NT2/D1 (cell line): ENCODE measurements around the gene COL5A2.

ENCODE experiments used
- DNase-seq: peaks from one replicate; pipeline ENCODE4 v3.0.0-alpha.2; 2011; ENCODE audit warnings: low read depth, low spot score
- H3K27me3 ChIP-seq: 2 replicates; pipeline ENCODE4 v1.6.0; 2011; ENCODE audit warnings: mild to moderate bottlenecking; ENCODE audit not compliant: insufficient read length, insufficient read depth
- H3K36me3 ChIP-seq: 2 replicates; pipeline ENCODE4 v1.6.1; 2011; ENCODE audit warnings: mild to moderate bottlenecking, low read length, mixed read lengths; ENCODE audit not compliant: insufficient read depth, insufficient read length
- H3K4me1 ChIP-seq: 2 replicates; pipeline ENCODE4 v1.5.1; 2011; ENCODE audit not compliant: insufficient read depth, insufficient read length
- H3K4me3 ChIP-seq: 2 replicates; pipeline ENCODE4 v1.5.1; 2011; ENCODE audit warnings: low read depth; ENCODE audit not compliant: insufficient read length
- H3K9ac ChIP-seq: 2 replicates; pipeline ENCODE4 v1.6.0; 2011; ENCODE audit warnings: low read depth; ENCODE audit not compliant: insufficient read length
- H3K9me3 ChIP-seq: 2 replicates; pipeline ENCODE4 v1.5.1; 2011; ENCODE audit warnings: mild to moderate bottlenecking, low read length; ENCODE audit not compliant: insufficient read depth
- SUZ12 ChIP-seq: IDR thresholded peaks from 2 replicates; pipeline ENCODE4 v1.6.1; 2011; ENCODE audit not compliant: insufficient read length, insufficient read depth; ENCODE audit errors: extremely low read depth
- YY1 ChIP-seq: IDR thresholded peaks from 2 replicates; pipeline ENCODE4 v1.6.1; 2011; ENCODE audit not compliant: insufficient read length, insufficient read depth
- ZNF274 ChIP-seq: IDR thresholded peaks from 2 replicates; pipeline ENCODE4 v1.6.1; 2011; ENCODE audit warnings: mild to moderate bottlenecking, low read depth, low read length

Gene COL5A2

DNA sequence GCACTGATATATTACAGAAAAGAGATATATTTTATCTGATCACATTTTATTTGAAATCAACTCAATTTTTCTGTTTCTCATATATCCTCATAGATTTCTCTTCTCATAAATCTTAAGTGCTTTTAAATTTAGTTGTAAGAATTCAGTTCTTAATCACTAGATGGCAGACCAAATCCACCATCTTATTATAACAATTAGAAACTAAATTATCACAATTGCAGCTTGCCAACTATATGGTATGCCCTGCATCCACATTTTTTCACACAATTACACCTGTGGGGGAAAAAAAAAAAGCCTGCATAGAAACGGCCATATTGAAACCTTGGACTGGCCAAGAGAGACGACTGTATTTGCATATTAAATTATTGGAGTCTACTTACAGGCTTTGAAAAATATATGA, 64.4 kb downstream of the COL5A2 start:
- Histone ChIP-seq H3K27me3 (no peaks in the 10 kb centered on the region), H3K9ac (no peak overlapping the region), H3K4me1 (no peaks in the 10 kb centered on the region), H3K9me3 (no peaks in the 10 kb centered on the region), H3K36me3 (peaks cover under 1% of the 10 kb centered on the region), H3K4me3 (no peak overlapping the region)
- TF ChIP-seq ZNF274 = no peak
- TF ChIP-seq YY1 = no peak
- TF ChIP-seq SUZ12 = no peak
- no peak for DNase-seq

- no peak for DNase-seq
- Histone ChIP-seq H3K4me1 (no peaks in the 10 kb centered on the region), H3K27me3 (no peaks in the 10 kb centered on the region), H3K9ac (no peak overlapping the region), H3K36me3 (peaks cover 2% of the 10 kb centered on the region), H3K4me3 (no peak overlapping the region), H3K9me3 (no peaks in the 10 kb centered on the region)
- no peak for TF ChIP-seq ZNF274
- no peak for TF ChIP-seq YY1
- TF ChIP-seq SUZ12 = no peak
Observed at GRCh38 chr2:189113963-189114362, 65.6 kb downstream of the COL5A2 start.

DNA sequence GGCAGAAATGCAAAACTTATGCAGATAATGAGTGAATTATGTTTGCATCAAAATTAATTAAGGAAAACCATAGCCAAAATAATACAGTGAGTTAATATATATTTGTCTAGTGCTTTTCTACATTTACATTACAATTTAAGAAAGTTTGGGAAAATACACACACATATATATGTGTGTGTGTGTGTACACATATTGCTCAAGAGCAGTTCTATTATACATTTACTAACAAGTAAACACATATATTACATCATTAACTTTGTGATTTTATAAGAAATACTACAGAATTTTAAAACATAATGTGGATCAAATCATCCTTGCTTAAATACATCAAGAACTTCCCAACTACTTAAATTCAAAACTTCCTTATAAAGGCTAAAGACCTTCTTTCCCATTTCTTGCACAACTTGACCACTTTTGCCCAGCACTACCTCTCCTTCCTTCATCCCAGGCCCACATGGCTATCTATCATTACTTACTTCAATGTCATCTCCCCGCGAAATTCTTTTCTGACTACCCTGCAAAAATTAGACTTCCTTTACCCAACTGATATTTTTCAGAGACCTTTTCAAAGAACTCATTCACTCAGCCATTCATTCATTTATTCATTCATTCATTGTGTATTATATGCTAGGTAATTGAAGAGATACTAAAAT, 68.4 kb downstream of the COL5A2 start:
- Histone ChIP-seq H3K36me3 (peaks cover 2% of the 10 kb centered on the region), H3K9ac (no peak overlapping the region), H3K4me1 (no peaks in the 10 kb centered on the region), H3K9me3 (no peaks in the 10 kb centered on the region), H3K27me3 (no peaks in the 10 kb centered on the region), H3K4me3 (no peak overlapping the region)
- DNase-seq = no peak
- TF ChIP-seq YY1 = no peak
- TF ChIP-seq SUZ12 = no peak
- TF ChIP-seq ZNF274 = no peak

DNA sequence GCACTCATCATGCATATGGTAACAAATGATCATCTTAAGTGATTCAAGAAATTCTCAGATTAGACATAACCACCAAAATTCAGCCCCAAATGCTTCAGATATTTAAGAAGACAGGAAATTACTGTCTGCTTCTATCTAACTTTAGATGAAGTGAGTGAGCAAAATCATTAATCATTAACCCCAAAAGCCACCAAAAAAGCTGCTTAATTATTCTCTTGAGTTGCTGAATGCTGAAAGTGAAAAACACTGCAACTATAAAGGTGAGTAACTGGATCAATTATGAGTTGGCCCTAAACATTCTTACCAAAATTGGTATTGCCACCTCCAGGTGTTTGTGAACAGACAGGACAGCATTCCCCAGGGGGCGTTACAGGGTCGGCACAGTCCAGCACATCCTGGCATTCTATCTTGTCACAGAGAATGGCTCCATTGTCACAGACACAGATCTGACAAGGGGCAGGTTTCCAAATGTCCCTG, 69.6 kb downstream of the COL5A2 start:
- DNase-seq = no peak
- Histone ChIP-seq H3K9me3 (no peaks in the 10 kb centered on the region), H3K9ac (no peak overlapping the region), H3K36me3 (peaks cover 2% of the 10 kb centered on the region), H3K4me1 (no peaks in the 10 kb centered on the region), H3K27me3 (no peaks in the 10 kb centered on the region), H3K4me3 (no peak overlapping the region)
- TF ChIP-seq YY1 (no peak), SUZ12 (no peak), ZNF274 (no peak)

DNA sequence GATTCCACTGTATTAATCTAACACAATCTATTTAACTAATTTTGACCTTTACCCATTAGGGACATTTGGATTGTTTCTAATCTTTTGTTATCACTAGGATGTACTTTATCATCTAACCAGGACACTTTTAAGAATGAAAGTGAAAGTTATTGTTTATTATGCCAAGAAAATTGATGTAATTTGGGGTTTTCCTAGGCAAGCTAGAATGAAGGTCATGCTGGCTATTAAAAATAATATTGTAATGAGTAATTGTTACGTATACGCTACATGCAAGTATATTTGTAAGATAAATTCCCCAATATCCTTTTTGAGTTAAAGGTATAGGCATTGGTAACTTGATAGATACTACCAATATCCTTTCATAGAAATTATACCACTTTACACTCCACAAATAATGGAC, 74.6 kb downstream of the COL5A2 start:
- Histone ChIP-seq H3K4me3 (no peak overlapping the region), H3K9me3 (no peaks in the 10 kb centered on the region), H3K27me3 (no peaks in the 10 kb centered on the region), H3K4me1 (no peaks in the 10 kb centered on the region), H3K36me3 (no peaks in the 10 kb centered on the region), H3K9ac (no peak overlapping the region)
- no peak for TF ChIP-seq YY1
- no peak for TF ChIP-seq SUZ12
- no peak for TF ChIP-seq ZNF274
- no peak for DNase-seq

- Histone ChIP-seq H3K4me1 (no peaks in the 10 kb centered on the region), H3K9me3 (no peaks in the 10 kb centered on the region), H3K36me3 (no peaks in the 10 kb centered on the region), H3K27me3 (no peaks in the 10 kb centered on the region), H3K9ac (no peak overlapping the region), H3K4me3 (no peak overlapping the region)
- no peak for TF ChIP-seq YY1
- TF ChIP-seq SUZ12 = no peak
- no peak for TF ChIP-seq ZNF274
- DNase-seq = no peak
Observed at GRCh38 chr2:189102735-189103134, 76.8 kb downstream of the COL5A2 start.

DNA sequence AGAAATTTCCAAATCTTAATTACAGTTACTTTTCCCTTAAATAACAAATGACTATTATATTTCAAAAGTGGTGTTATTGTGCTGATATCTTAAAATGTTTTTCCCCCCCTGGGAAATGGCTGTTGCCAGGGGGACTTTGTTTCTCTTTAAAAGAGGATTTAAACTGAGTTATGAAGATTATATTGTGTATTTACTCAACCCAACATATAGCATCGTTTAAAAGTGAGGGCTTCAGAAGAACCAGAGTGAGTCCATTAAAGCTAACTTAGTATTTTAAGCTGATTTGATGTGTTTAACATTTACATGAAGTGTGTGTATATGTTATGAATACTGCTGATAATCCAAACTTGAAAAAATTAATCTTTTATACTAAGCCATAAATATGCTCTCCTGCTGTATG, 81.6 kb downstream of the COL5A2 start:
- Histone ChIP-seq H3K36me3 (no peaks in the 10 kb centered on the region), H3K9me3 (no peaks in the 10 kb centered on the region), H3K27me3 (no peaks in the 10 kb centered on the region), H3K4me1 (no peaks in the 10 kb centered on the region), H3K4me3 (no peak overlapping the region), H3K9ac (no peak overlapping the region)
- DNase-seq = no peak
- TF ChIP-seq ZNF274 (no peak), YY1 (no peak), SUZ12 (no peak)
